Fibroblast of lung (primary cell): Measurements from ENCODE around the gene ZNF174. TPM values are rescaled to one million over a fixed set of nuclear protein-coding genes. Genes with fewer than 3 reads are reported as not detected.

Experiments
- DNase-seq, 2 donors: peaks; one replicate each; pipeline versions ENCODE4 v3.0.0 to v3.0.0-alpha.2; 2010; ENCODE audit warnings: low read depth in 2 of 2
- H2AFZ ChIP-seq: 2 replicates; pipeline ENCODE4 v1.5.1; 2012; ENCODE audit warnings: low read length, control low read depth, inconsistent platforms
- H3K27ac ChIP-seq: 2 replicates; pipeline ENCODE4 v1.5.1; 2011; ENCODE audit warnings: low read length, control low read depth; ENCODE audit not compliant: insufficient read depth
- H3K27me3 ChIP-seq: 2 replicates; pipeline ENCODE4 v1.5.1; 2011; ENCODE audit warnings: mild to moderate bottlenecking, low read length; ENCODE audit not compliant: control insufficient read depth, insufficient read depth
- H3K36me3 ChIP-seq: 2 replicates; pipeline ENCODE4 v1.5.1; 2011; ENCODE audit warnings: low read length; ENCODE audit not compliant: control insufficient read depth, insufficient read depth
- H3K4me1 ChIP-seq: 2 replicates; pipeline ENCODE4 v1.5.1; 2011; ENCODE audit warnings: low read length; ENCODE audit not compliant: control insufficient read depth, insufficient read depth; ENCODE audit errors: extremely low read depth
- H3K4me2 ChIP-seq: 2 replicates; pipeline ENCODE4 v1.5.1; 2011; ENCODE audit warnings: low read length, control low read depth; ENCODE audit not compliant: insufficient read depth; ENCODE audit errors: extremely low read depth
- H3K4me3 ChIP-seq, 4 experiments: fragments of 200-600 bp in 1 of 4; sonication (generic) in 1 of 4; replicated peaks in 1 of 4; 2 replicates each; pipeline ENCODE4 v1.5.1; 2011 to 2016; ENCODE audit warnings: low read length in 4 of 4, low read depth in 3 of 4, mild to moderate bottlenecking in 3 of 4, control low read depth in 2 of 4, inconsistent platforms in 1 of 4, mixed read lengths in 1 of 4; ENCODE audit not compliant: insufficient read depth in 1 of 4; ENCODE audit errors: control extremely low read depth in 1 of 4
- H3K79me2 ChIP-seq: 2 replicates; pipeline ENCODE4 v1.5.1; 2012; ENCODE audit warnings: mild to moderate bottlenecking, low read length, inconsistent platforms; ENCODE audit not compliant: control insufficient read depth, insufficient read depth
- H3K9ac ChIP-seq: 2 replicates; pipeline ENCODE4 v1.5.1; 2011; ENCODE audit warnings: mild to moderate bottlenecking, low read length, control low read depth; ENCODE audit not compliant: insufficient read depth
- H3K9me3 ChIP-seq: 2 replicates; pipeline ENCODE4 v1.5.1; 2012; ENCODE audit warnings: low read depth, low read length; ENCODE audit not compliant: control insufficient read depth, insufficient read depth
- H4K20me1 ChIP-seq: 2 replicates; pipeline ENCODE4 v1.5.1; 2011; ENCODE audit warnings: low read length; ENCODE audit not compliant: control insufficient read depth, insufficient read depth; ENCODE audit errors: extremely low read depth
- CTCF ChIP-seq, 2 donors: IDR thresholded peaks in 1 of 2; conservative IDR thresholded peaks in 1 of 2; 1 replicate in 1 of 2; 2 replicates in 1 of 2; pipeline ENCODE4 v1.5.1; 2011 to 2012; ENCODE audit warnings: low read length in 2 of 2, control low read depth in 1 of 2, inconsistent platforms in 1 of 2, low read depth in 1 of 2, mild to moderate bottlenecking in 1 of 2
- EZH2 ChIP-seq: IDR thresholded peaks from 2 replicates; pipeline ENCODE4 v1.5.1; 2012; ENCODE audit warnings: low read length, control low read depth, mild to moderate bottlenecking; ENCODE audit errors: missing control alignments
- polyA plus RNA-seq, 2 donors: library from polyadenylated mRNA; depleted of rRNA in 1 of 2; stranded (reverse) in 1 of 2; unstranded in 1 of 2; fragments of >200 nt; gene quantifications; 2 replicates each; pipeline ENCODE4 v1.2.1, GENCODE V29; 2011 to 2012; ENCODE audit warnings: missing spikeins in 1 of 2
- total RNA-seq: library from RNA; depleted of rRNA; stranded (reverse); fragments of >200 nt; gene quantifications from 2 replicates; pipeline ENCODE4 v1.2.1, GENCODE V29; 2014

ZNF174 gene
- total and polyA plus RNA-seq, 2 donors (not counting 1 experiment from before 2014, with no cell fraction given) = 8.5 to 9.2 TPM

GRCh38 chr16:3389663-3390338 is 11.2 kb upstream of the ZNF174 start:
- H3K4me2 ChIP-seq = no peak overlapping the region
- no peak overlapping the region for H3K27ac ChIP-seq
- H2AFZ ChIP-seq = no peak overlapping the region
- H3K4me3 ChIP-seq = no peak overlapping the region
- H4K20me1 ChIP-seq = no peaks in the 10 kb centered on the region
- no peaks in the 10 kb centered on the region for H3K79me2 ChIP-seq
- H3K9me3 ChIP-seq = no peaks in the 10 kb centered on the region
- H3K9ac ChIP-seq = no peak overlapping the region
- no peaks in the 10 kb centered on the region for H3K27me3 ChIP-seq
- TF ChIP-seq EZH2 = no peak
- TF ChIP-seq CTCF (conservative IDR thresholded peaks at IDR 0.05 in 1 of 2, IDR thresholded peaks at IDR 0.05 in 1 of 2; ENCODE audit: low read depth in 1 of 2, low read length in 2 of 2) = no peak
- H3K36me3 ChIP-seq = peaks cover 14% of the 10 kb centered on the region
- no peaks in the 10 kb centered on the region for H3K4me1 ChIP-seq
- DNase-seq = no peak

- Histone ChIP-seq H3K27ac (peak overlapping the region; percentile 86), H3K79me2 (peaks cover 12% of the 10 kb centered on the region), H3K9me3 (no peaks in the 10 kb centered on the region), H4K20me1 (no peaks in the 10 kb centered on the region), H3K27me3 (no peaks in the 10 kb centered on the region), H3K4me3 (peak overlapping the region; percentile 91 to 100 (median 96)), H2AFZ (peak overlapping the region; percentile 91), H3K4me2 (peak overlapping the region; percentile 84), H3K9ac (peak overlapping the region; percentile 87), H3K4me1 (peaks cover 2% of the 10 kb centered on the region), H3K36me3 (peaks cover 9% of the 10 kb centered on the region)
- TF ChIP-seq CTCF (conservative IDR thresholded peaks at IDR 0.05 in 1 of 2, IDR thresholded peaks at IDR 0.05 in 1 of 2; ENCODE audit: low read depth in 1 of 2, low read length in 2 of 2) (no peak), EZH2 (no peak)
- DNase-seq = no peak
Measured at GRCh38 chr16:3400446-3400778, 603 bp upstream of the ZNF174 start.

GRCh38 chr16:3401719-3402397 is 843 bp downstream of the ZNF174 start:
- no peaks in the 10 kb centered on the region for H3K9me3 ChIP-seq
- peak; percentile 6 to 40 for DNase-seq

More at GRCh38 chr16:3401719-3402397, 843 bp downstream of the ZNF174 start:
- no peaks in the 10 kb centered on the region for H3K27me3 ChIP-seq
- H4K20me1 ChIP-seq = no peaks in the 10 kb centered on the region
- H2AFZ ChIP-seq = peak overlapping the region; percentile 86
- peak overlapping the region; percentile 88 for H3K4me2 ChIP-seq
- H3K4me3 ChIP-seq = peak overlapping the region; percentile 90 to 100 (median 92)
- H3K9ac ChIP-seq = peak overlapping the region; percentile 78
- H3K4me1 ChIP-seq = peaks cover 2% of the 10 kb centered on the region
- H3K36me3 ChIP-seq = peaks cover 9% of the 10 kb centered on the region
- H3K27ac ChIP-seq = peak overlapping the region; percentile 68
- peaks cover 12% of the 10 kb centered on the region for H3K79me2 ChIP-seq
- no peak for TF ChIP-seq CTCF (conservative IDR thresholded peaks at IDR 0.05 in 1 of 2, IDR thresholded peaks at IDR 0.05 in 1 of 2; ENCODE audit: low read depth in 1 of 2, low read length in 2 of 2)
